Kidney capillary endothelial cell (primary cell): Measurements from ENCODE around the gene TKT.

Experiments used
- DNase-seq: peaks from one replicate; pipeline ENCODE4 v3.0.0-alpha.2; 2018; ENCODE audit warnings: low spot score

TKT gene

DNA sequence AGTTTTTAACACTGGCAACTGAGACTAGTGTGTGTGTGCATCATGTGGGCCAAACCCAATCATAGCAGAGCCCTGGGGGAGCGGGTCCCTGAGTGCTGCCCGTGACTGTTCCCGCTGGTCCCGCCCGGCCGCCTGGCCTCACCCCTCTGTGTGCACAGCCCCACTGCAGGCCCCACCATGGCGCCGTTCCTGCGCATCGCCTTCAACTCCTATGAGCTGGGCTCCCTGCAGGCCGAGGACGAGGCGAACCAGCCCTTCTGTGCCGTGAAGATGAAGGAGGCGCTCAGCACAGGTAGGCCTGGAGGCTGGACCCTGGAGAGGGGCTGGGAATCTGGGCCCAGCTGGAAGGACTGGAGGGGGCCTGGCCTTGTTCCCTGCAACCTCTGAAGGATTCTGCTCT is 77.6 kb downstream of the TKT start:
- no peak for DNase-seq

GRCh38 chr3:53175613-53176540 is 79.9 kb downstream of the TKT start:
- DNase-seq, result no peak
